Embryonic facial prominence (tissue), 1 donor: ENCODE results near the gene LENG1.
"Not testable (repeated sequence)": the region's sequence is repeated elsewhere in the genome, so short reads cannot be mapped to it uniquely, and the experiment has no call there.

Experiments
- DNase-seq: peaks from one replicate; pipeline ENCODE4 v3.0.0-alpha.2; 2016; ENCODE audit errors: extremely low spot score

LENG1 gene

GRCh38 chr19:54159352-54160181, at the start of gene LENG1:
Gene LENG1 (minus strand): TSS chr19:54159721. CDS start chr19:54159695, 26 bp downstream.
- DNase-seq, result peak; percentile 100

- DNase-seq, result no peak
These were observed 49.2 kb upstream of the LENG1 start for GRCh38 chr19:54208784-54209057.

GRCh38 chr19:54207983-54208783, 48.7 kb upstream of the LENG1 start:
- no peak for DNase-seq

GRCh38 chr19:54207676-54207982, 48.1 kb upstream of the LENG1 start:
- DNase-seq, result no peak

- not testable (repeated sequence) for DNase-seq
These were observed 47.7 kb upstream of the LENG1 start for GRCh38 chr19:54207193-54207592.

GRCh38 chr19:54206831-54207177, 47.3 kb upstream of the LENG1 start:
- no peak for DNase-seq

GRCh38 chr19:54206030-54206830, 46.7 kb upstream of the LENG1 start:
- no peak for DNase-seq

GRCh38 chr19:54204767-54205468, 45.4 kb upstream of the LENG1 start:
- DNase-seq, result no peak

GRCh38 chr19:54203151-54203611, 43.7 kb upstream of the LENG1 start:
- no peak for DNase-seq

GRCh38 chr19:54201980-54202379, 42.5 kb upstream of the LENG1 start:
- no peak for DNase-seq

GRCh38 chr19:54201172-54201701, 41.7 kb upstream of the LENG1 start:
- no peak for DNase-seq

- no peak for DNase-seq
These were observed 39.9 kb upstream of the LENG1 start for GRCh38 chr19:54199401-54199800.

GRCh38 chr19:54197121-54197520, 37.6 kb upstream of the LENG1 start:
- DNase-seq, result no peak

- DNase-seq, result no peak
These were observed 37.0 kb upstream of the LENG1 start for GRCh38 chr19:54196536-54196935.

- DNase-seq, result not testable (repeated sequence)
These were observed 34.9 kb upstream of the LENG1 start for GRCh38 chr19:54194463-54194862.

GRCh38 chr19:54193011-54193410, 33.5 kb upstream of the LENG1 start:
- no peak for DNase-seq

- DNase-seq, result no peak
These were observed 32.4 kb upstream of the LENG1 start for GRCh38 chr19:54191811-54192453.

- no peak for DNase-seq
These were observed 31.7 kb upstream of the LENG1 start, which contains the start of gene TSEN34 for GRCh38 chr19:54191011-54191810. Gene TSEN34 (plus strand): TSS chr19:54191308. CDS start chr19:54191365, 57 bp downstream.

GRCh38 chr19:54190503-54191010, 31.0 kb upstream of the LENG1 start:
- peak; percentile 99 for DNase-seq
